Skin of body (tissue), 2 donors: Measurements from ENCODE around the gene EXOC2. TPM values are rescaled to one million over a fixed set of nuclear protein-coding genes. Genes with fewer than 3 reads are reported as not detected.
"Not testable (repeated sequence)": the region's sequence is repeated elsewhere in the genome, so short reads cannot be mapped to it uniquely, and the experiment has no call there.

Experiments
- DNase-seq: peaks from one replicate; lab custom pipeline; 2025; lab: John Stamatoyannopoulos, UW
- total RNA-seq: library from RNA; depleted of rRNA; stranded (reverse); fragments of >200 nt; gene quantifications from one replicate; pipeline ENCODE4 v1.2.3, GENCODE V29; 2014

The EXOC2 gene
- total RNA-seq, 1 donor from 2014 or later: 21.3 TPM

DNA sequence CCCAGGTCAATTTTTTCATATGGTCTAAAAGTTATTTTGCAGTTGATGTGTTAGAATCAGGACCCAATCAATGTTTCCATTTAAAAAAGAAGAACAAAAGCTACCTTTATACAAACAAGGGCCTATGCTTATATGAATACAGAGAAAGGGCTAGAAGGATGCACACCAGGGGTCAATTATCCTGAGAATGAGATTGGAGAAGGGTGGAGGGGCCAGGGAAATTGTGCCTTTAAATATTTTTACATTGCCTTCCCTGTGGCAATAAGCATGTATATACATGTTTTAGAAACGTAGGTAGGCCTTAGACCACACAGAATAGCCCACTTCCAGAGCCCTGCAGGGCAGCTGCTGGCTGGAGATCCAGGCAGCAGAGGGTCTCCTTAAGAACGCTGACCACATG, 12.7 kb downstream of the EXOC2 start:
- no peak for DNase-seq

DNA sequence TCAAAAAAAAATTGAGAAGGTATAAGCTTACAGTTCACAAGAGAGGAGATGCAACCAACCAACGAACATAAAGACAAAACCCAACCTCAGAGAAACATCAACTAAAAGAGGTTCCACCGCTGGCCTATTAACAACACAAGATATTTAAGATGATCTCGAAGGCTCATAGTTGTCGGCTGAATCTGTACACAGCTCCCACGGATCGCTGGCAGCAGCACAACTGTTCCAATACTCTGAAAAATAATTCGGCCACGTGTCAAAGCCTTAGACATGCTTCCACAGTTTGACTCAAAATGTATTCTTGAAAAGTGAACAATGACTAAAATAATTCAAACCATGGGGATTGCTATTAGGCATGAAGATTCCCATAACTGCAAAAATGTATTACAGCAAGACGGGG, 13.7 kb downstream of the EXOC2 start:
- DNase-seq: peak; percentile 15

DNA sequence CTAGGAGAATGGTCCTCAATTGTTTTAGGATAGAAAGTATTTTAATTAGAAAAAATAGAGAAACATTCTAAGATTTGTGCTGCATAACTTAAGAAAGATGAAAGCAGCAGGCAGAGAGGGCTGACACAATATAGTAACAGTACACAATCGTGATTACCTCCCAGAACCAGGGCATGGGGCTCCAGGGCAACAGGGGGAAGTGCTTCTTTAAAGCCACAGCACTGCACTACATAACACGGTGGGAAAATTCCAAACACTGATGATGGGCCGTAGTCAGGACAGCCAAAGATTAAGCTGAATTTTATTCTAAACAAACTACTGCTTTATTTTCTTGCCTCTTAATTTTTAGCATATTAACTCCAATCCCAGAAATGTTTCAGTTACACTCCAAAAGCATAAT, 14.4 kb downstream of the EXOC2 start:
- no peak for DNase-seq

DNA sequence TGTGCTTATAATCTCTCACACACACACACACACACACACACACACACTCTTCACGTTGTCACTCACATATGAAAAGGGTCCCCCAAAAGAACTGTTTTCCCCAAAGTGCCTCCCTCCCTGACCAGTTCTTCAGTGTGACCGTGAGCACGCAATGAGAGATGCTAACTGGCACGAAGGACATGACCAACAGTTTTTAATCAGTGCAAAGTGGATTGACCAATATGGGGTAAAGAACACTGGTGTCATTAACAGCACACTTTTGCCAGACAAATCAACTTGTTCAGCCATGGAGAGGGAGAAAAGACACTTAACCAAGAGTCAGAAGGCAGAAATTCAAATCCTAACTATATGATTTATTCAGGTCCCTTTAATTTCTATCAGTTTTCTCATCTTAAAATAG, 15.0 kb downstream of the EXOC2 start:
- no peak for DNase-seq

DNA sequence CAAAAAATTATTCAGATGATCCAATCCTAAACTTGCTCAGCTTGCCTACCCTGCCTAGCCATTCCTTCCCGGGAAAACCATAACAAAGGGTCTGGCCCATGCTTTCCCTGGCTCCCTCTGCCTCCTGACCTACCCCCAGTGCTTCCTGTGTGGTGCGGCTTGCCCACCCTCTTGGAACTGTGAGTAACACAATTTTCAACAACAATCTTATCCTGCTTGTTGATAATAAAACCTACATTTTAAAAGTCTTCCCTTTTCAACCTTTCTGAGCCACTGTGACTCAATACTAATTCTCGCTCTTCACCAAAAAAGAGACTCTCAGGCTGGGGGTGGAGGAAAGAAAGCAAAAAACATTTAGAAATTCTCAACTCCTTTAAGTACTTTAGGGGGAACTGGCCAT, 18.0 kb downstream of the EXOC2 start:
- no peak for DNase-seq

DNA sequence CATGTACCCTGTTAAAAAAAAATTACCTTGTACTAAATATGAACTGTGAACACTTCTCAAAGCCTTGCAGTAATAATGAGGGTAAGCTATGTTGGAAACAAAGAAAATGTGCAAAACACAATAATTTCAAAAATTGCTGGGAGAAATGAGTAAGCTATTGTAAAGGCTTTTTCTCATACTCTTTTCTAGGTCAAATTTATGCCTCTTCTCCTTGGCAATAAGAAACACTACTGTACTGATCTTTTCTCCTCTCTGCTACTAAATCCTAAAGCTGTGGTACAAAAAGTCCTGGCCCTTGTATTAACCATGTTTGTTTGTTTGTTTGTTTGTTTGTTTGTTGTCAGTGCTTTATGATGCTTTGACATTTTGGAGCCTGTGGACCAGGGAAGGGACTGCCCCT, 18.5 kb downstream of the EXOC2 start:
- no peak for DNase-seq

DNA sequence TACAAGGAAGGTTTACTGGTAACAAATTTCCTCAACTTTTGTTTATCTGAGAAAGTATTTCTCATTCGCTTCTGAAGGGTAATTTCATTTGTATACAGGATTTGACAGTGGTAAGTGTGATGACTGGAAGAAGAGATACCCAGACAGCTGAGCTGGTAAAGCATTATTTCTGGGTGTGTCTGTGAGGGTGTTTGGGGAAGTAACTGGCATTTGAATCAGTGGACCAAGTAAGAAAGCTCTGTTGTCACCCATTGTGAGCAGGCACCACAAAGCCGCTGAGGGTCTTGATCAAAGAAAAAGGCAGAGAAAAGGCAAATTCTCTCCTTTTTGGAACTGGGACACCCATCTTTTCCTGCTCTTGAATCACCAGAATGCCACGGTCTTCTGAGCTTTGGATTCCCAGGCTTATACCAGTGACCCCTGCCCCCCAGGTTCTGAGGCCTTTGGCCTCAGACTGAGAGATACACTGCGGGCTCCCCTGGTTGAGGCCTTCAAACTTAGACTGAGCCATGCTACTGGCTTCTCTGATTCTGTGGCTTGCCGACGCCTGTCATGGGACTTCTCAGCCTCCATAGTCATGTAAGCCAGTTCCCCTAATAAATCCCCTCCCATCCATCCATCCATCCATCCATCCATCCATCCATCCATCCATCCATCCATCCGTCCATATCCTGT, 25.5 kb downstream of the EXOC2 start:
- no peak for DNase-seq

DNA sequence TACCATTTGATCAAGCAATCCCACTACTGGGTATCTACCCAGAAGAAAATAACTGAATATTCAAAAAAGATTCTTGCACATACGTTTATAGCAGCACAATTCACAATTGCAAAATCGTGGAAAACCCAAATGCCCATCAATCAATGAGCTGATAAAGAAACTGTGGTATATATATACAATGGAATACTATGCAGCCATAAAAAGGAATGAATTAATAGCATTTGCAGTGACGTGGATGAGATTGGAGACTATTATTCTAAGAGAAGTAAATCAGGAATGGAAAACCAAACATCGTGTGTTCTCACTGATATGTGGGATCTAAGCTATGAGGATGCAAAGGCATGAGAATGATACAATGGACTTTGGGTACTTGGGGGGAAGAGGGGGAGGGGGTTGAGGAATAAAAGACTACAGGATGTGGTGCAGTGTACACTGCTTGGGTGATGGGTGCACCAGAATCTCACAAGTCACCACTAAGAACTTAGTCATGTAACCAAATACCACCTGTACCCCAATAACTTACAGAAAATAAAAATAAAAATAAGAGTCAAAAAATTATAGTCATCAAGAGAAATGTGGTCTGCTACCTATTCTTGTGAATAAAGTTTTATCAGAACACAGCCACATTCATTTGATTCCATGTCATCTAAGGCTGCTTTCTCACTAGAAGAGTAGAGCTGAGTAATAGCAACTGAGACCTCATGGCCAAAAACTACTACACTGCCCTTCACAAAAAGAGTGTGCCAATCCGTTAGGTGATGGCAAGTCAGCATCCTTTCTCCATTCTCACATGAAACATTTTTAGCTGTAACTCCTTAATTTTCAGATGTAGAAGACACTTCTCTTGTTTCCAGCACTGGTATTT, 27.3 kb downstream of the EXOC2 start:
- no peak for DNase-seq

DNA sequence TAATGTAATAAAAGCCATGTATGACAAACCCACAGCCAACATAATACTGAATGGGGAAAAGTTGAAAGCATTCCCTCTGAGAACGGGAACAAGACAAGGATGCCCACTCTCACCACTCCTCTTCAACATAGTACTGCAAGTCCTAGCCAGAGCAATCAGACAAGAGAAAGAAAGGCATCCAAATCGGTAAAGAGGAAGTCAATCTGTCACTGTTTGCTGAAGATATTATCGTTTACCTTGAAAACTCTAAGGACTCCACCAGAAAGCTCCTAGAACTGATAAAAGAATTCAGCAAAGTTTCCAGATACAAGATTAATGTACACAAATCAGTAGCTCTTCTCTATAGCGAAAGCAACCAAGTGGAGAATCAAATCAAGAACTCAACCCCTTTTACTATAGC, 29.2 kb downstream of the EXOC2 start:
- not testable (repeated sequence) for DNase-seq

DNA sequence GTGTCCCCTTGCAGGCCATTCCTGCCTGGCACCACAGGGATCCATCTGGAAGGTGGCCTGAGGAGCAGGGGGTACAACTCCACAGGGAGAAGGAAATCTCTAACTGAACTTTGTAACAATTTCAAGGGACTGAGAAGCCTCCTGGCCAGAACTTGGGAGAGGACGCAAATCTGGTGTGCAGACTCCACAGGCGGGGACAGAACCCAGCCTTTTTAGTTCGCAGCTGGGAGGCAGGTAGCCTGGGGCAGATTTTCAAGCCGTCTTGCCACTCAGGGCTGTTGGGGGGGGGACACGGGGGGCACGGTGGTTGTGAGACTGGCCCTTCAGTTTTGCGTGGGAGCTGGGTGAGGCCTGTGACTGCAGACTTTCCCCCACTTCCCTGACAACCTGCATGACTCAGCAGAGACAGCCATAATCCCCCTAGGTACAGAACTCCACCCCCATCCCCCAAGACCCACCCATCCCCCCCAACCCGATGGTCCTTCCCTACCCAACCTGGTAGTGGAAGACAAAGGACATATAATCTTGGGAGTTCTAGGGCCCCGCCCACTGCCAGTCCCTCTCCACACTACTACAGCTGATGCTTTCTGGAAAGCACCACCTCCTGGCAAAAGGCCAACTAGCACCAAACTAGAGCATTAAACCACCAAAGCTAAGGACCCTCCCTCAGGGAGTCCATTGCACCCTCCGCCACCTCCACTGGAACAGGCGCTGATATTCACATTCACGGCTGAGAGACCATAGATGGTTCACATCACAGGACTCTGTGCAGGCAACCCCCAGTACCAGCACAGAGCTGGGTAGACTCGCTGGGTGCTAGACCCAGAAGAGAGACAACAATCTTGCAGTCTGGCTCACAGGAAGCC, 33.0 kb downstream of the EXOC2 start:
- DNase-seq: no peak

DNA sequence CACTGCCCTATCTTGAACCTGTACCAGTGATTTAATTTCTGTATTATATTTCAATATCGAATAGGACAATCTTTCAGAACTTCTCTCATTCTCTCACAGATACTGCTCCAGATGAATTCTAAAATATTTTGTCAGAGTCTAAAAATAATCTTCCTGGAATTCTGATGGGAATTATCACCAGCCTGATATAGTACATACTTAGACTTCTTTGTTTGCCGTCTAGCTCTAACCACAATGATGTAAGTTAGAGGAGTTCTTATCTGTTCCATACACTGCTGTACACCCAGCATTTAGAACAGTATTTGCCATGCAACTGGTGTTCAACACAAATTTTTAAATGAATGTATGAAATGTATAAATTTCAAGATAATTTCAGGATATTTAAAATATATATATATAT, 34.7 kb downstream of the EXOC2 start:
- no peak for DNase-seq

DNA sequence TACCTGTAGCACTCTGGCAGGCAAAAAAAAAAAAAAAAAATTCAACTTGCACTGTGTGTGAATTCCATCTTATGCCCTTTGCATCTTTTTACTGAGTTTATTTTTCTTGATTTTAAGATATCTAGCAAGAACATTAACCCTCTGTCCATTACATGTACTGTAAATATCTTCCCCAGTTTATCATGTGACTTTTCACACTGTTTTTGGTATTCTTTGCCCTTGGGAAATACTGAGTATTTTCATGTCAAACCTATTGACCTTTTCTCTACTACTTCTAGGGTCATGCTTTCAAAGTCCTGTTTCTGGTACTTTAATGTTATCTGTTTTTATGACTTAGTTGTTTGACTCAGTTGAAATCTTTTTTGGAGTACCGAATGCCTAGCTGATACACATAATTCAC, 35.2 kb downstream of the EXOC2 start:
- DNase-seq: no peak

DNA sequence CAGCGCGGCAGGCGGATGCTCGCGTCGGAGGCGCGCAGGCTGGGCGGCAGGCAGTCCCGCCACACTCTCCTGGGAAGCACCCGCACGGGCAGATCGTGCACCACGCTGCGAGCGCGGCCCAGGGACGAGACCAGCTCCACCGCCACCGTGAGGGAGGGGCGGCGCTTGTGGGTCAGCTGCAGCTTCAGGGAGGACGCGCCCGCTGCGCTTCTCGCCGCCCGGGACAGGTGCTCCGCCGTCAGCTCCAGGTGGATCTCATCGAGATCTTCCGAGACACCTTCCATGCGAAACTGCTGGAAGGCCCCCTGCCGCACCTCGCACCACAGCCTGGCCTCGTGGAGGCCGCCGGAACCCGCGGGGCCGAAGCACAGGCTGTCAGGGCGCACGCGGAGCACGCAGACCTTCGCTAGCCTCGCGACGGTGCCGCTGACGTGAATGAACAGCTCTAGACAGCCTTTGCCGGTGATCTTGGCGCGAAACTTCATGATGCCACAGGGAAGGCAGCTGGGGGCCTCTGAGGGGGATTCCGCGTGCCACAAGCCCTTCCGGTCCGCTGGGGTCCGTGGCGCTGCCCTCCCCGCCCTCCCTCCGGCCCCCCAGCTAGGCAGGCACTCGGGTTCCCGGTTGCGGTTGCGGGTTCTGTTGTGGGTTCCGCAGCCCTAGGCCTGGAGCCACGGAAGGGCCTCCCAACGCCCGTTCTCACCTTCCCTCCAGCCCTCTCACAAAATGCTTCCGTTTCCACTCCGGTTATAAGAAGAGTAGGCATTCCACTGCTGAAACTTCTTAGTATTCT, 36.3 kb downstream of the EXOC2 start, which contains the start of gene HUS1B:
HUS1B (minus strand) TSS at position 641 of the 793 bp plus-strand sequence; CDS start at position 485, 156 bp downstream.
- DNase-seq: no peak

DNA sequence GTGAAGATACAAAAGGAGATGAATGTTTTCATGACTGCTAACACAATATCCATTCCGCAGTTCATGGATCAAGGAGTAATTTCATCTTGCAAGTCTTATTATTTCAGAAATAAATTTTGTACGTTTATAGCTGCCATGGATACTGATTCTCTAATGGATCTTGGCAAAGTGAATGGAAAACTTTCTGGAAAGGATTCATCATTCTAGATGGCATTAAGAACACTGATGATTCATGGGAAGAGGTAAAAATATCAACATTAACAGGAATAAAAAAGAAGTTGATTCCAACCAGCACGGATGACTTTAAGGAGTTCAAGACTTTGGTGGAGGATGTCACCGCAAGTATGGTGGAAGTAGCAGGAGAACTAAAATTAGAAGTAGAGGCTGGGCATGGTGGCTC, 38.8 kb downstream of the EXOC2 start:
- no peak for DNase-seq

DNA sequence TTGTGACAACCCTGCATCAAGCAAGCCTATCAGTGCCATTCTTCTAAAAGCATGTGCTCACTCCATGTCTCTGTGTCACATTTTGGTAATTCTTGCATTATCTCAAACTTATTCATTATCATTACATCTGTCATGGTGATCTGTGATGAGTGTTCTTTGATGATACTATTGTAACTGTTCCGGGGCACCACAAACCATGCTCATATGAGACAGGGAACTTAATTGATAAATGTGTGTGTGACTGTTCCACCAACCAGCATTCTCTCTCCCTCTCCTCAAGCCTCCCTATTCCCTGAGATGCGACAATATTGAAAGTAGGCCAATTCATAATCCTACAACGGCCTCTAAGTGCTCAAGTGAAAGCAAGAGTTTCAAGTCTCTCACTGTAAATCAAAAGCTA, 40.1 kb downstream of the EXOC2 start:
- no peak for DNase-seq

DNA sequence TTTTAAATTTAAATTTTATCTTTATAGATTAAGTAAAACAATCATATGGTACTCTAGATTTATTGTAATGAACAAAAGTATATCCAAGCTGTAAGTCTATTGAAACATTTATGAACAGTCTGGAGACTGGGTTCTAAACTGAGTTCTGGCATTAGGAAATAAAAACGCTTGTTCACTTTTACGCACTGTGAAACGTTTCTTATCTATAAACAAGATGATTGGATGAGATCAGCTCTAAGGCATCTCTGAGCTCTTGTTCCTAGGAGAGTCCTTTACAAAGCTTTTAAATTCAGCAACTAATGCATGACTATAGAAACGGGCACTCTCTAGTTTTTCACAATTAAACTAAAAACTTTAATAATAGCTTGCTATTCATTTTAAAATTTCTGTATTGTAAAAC, 42.8 kb downstream of the EXOC2 start:
- no peak for DNase-seq

DNA sequence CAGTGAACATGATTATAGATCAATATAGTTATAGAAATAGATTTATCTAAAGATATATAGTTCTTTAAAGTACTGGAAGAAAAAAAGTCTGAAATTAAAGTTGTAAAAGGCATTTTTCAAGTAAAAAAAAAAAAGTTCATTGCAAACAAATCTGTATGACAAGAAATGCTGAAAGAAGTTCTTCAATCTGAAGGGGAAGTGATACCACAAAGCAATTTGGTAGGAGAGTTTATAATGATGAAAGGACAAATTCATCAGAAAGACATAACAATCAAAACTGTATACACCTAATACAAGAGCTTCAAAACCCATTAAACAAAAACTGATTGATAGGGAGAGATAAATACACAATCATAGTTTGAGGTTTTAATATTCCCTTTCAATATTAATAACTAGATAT, 50.1 kb downstream of the EXOC2 start:
- no peak for DNase-seq

DNA sequence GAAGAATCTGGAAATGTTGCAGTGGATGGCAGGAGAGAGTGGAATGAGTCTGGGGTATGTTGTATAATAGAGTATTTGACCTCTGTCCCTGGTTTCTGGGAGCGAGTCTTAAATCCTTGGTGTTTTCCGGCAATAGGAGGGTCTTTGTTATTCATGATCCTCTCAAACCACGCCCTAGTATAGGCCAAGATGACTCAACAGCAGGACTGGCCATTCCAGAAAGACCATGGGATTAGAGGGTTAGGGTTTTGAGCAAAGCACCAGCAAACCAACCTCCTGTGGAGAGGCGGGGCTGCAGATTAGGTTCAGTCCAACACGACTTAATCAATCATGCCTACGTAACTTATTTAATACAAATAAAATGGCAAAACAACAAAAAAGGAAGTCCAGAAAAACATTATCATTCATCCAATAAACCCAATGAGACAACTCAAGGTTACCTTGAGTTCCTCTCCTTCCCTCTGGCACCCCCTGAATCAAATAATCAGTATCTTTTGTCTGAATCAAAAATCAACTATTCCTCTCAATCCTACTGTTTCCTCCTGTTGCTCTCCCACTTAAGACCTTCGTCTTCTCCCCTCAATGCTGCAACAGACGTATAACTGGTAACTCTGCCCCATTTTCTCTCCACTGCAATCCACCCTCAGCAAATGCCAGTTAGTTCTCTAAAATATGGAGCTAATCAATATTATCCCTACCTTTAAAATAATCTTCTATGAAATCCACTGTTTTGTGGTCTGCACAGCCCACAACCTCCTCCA, 51.5 kb downstream of the EXOC2 start:
- DNase-seq: no peak

DNA sequence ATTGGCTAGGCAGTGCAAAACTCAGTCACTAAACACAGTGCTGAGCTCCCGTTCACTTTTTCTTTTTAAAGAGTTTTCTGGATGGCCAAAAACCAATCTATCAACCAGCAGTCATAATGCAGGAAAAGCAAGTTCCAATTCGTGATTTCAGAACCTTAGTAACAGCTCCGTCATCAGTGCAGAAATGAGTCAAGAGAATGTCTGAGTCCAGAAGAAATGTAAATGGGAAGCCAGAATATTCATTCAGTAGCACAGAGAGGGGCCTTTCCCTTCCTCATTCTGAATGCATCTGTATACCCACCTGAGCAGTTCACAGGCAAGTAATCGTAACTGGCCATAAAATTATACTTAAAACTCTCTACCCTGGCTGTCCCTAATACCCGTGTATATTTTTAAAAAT, 56.5 kb downstream of the EXOC2 start:
- no peak for DNase-seq

DNA sequence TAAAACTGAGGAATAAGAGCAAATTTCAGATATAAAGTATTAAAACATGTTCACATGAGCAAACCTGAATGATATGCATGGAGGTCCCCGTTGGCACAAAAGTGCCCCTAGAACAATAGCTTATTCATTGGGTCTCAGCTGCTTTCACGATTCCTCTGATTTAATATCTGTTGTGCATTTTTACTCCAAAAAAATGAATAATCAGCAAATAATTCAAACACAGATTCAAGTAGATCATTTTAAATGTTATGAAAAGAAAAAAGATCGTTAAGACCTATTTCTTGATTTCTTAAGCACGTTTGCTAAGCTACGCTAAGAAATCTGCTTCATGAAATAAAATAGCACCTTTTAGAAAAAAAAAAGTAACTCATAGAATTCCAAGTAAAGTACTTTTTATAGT, 57.7 kb downstream of the EXOC2 start:
- DNase-seq: no peak
